HepG2 (cell line): ENCODE results near the gene KNG1. TPM values are rescaled to one million over a fixed set of nuclear protein-coding genes. Genes with fewer than 3 reads are reported as not detected.
A peak's percentile ranks its signal among the peaks of the same experiment; 100 is the strongest.

Experiments
- ADNP ChIP-seq: sonication (generic); formaldehyde crosslinking; IDR thresholded peaks from 2 replicates; pipeline ENCODE4 v1.4.0; 2020; ENCODE audit warnings: missing genetic modification reagents
- AGO2 ChIP-seq: fragments of 200-400 bp; formaldehyde crosslinking; optimal IDR thresholded peaks from 2 replicates; pipeline ENCODE3; 2017; ENCODE audit warnings: mild to moderate bottlenecking, low read depth, low read length, moderate library complexity
- DR1 ChIP-seq: sonication (generic); formaldehyde crosslinking; IDR thresholded peaks from 2 replicates; pipeline ENCODE4 v1.8.0; 2021; ENCODE audit warnings: mild to moderate bottlenecking, missing genetic modification reagents, inconsistent platforms
- FOXK2 ChIP-seq: fragments of 450-650 bp; IDR thresholded peaks from 2 replicates; pipeline ENCODE4 v1.6.1; 2016
- HHEX ChIP-seq: IDR thresholded peaks from 2 replicates; pipeline ENCODE4 v1.6.1; 2016; ENCODE audit warnings: control low read depth
- KMT2B ChIP-seq: IDR thresholded peaks from 2 replicates; pipeline ENCODE4 v1.6.1; 2016; ENCODE audit warnings: missing genetic modification reagents, missing compliant biosample characterization
- MAFF ChIP-seq: IDR thresholded peaks from 2 replicates; pipeline ENCODE4 v1.6.1; 2011; ENCODE audit warnings: low read depth, low read length, improper control_type of control experiment
- MED13 ChIP-seq: sonication (generic); formaldehyde crosslinking; IDR thresholded peaks from 2 replicates; pipeline ENCODE4 v1.5.0; 2020; ENCODE audit warnings: missing genetic modification reagents
- XRCC5 ChIP-seq: fragments of 200-400 bp; formaldehyde crosslinking; optimal IDR thresholded peaks from 2 replicates; pipeline ENCODE3; 2017; ENCODE audit warnings: mild to moderate bottlenecking, low read length
- YEATS4 ChIP-seq: sonication (generic); formaldehyde crosslinking; IDR thresholded peaks from 2 replicates; pipeline ENCODE4 v1.4.0; 2020; ENCODE audit warnings: missing genetic modification reagents, borderline replicate concordance
- ZIK1 ChIP-seq: sonication (generic); formaldehyde crosslinking; IDR thresholded peaks from 2 replicates; pipeline ENCODE4 v1.5.0; 2020; ENCODE audit warnings: mild to moderate bottlenecking, low read depth, missing genetic modification reagents, borderline replicate concordance
- ZKSCAN8 ChIP-seq: IDR thresholded peaks from 2 replicates; pipeline ENCODE4 v1.6.1; 2016; ENCODE audit warnings: borderline replicate concordance, missing genetic modification reagents, missing compliant biosample characterization
- ZNF10 ChIP-seq: sonication (generic); formaldehyde crosslinking; IDR thresholded peaks from 2 replicates; pipeline ENCODE4 v1.4.0; 2020; ENCODE audit warnings: mild to moderate bottlenecking, low read depth, missing genetic modification reagents, borderline replicate concordance
- ZNF280B ChIP-seq: sonication (generic); formaldehyde crosslinking; IDR thresholded peaks from 2 replicates; pipeline ENCODE4 v1.5.0; 2020; ENCODE audit warnings: missing genetic modification reagents, mild to moderate bottlenecking, borderline replicate concordance
- ZNF318 ChIP-seq: sonication (generic); formaldehyde crosslinking; IDR thresholded peaks from 2 replicates; pipeline ENCODE4 v1.4.0; 2020; ENCODE audit warnings: mild to moderate bottlenecking, missing genetic modification reagents
- ZNF335 ChIP-seq: sonication (generic); formaldehyde crosslinking; IDR thresholded peaks from 2 replicates; pipeline ENCODE4 v1.4.0; 2020; ENCODE audit warnings: missing genetic modification reagents
- ZNF354B ChIP-seq: sonication (generic); formaldehyde crosslinking; IDR thresholded peaks from 2 replicates; pipeline ENCODE4 v1.8.0; 2022; ENCODE audit warnings: mild to moderate bottlenecking, missing genetic modification reagents
- ZNF44 ChIP-seq: sonication (generic); formaldehyde crosslinking; IDR thresholded peaks from 2 replicates; pipeline ENCODE4 v1.5.1; 2020; ENCODE audit warnings: mild to moderate bottlenecking, missing genetic modification reagents
- ZNF644 ChIP-seq: IDR thresholded peaks from 2 replicates; pipeline ENCODE4 v1.6.1; 2016; ENCODE audit warnings: low read depth
- ZNF75D ChIP-seq: sonication (generic); formaldehyde crosslinking; IDR thresholded peaks from 2 replicates; pipeline ENCODE4 v1.8.1; 2023; ENCODE audit warnings: missing genetic modification reagents, mild to moderate bottlenecking, borderline replicate concordance
- polyA plus RNA-seq, 8 experiments: library from polyadenylated mRNA; depleted of rRNA in 3 of 8; stranded (reverse) in 7 of 8; unstranded in 1 of 8; fragments of >200 nt; fragmentation: Illumina TruSeq in 4 of 8; extraction: Trizol in 4 of 8; gene quantifications; 2 replicates each; pipeline versions ENCODE4 v1.2.1 to v1.2.3, GENCODE V29; 2011 to 2016; ENCODE audit warnings: low read depth in 4 of 8, missing spikeins in 1 of 8, mixed read lengths in 1 of 8; ENCODE audit not compliant: insufficient read depth in 1 of 8
- total RNA-seq, 5 experiments: library from RNA; depleted of rRNA; stranded (reverse); fragments of >200 nt; fragmentation: Illumina TruSeq; extraction: Trizol; gene quantifications; 2 replicates each; pipeline ENCODE4 v1.2.3, GENCODE V29; 2016; ENCODE audit warnings: low read depth in 1 of 5
- TF ChIP-seq, protein P1 (sequence below): sonication (generic); formaldehyde crosslinking; IDR thresholded peaks from 2 replicates; pipeline ENCODE4 v1.8.1; 2023; ENCODE audit warnings: mild to moderate bottlenecking, inconsistent platforms, moderate library complexity, missing genetic modification reagents, borderline replicate concordance

The KNG1 gene
- total and polyA plus RNA-seq, 2 of the 13 experiments (the other 11 are each of a cell fraction or from before 2014, with no cell fraction given), result 6.5 to 7.0 TPM

- TF ChIP-seq ZNF10 (CRISPR knock-in tag) (no peak), ADNP (no peak), DR1 (CRISPR knock-in tag) (no peak), MAFF (no peak), ZNF354B (no peak), ZNF44 (no peak), ZNF644 (CRISPR knock-in tag) (peak; percentile 52), YEATS4 (CRISPR knock-in tag) (no peak), MED13 (CRISPR knock-in tag) (no peak), ZNF318 (CRISPR knock-in tag) (no peak), AGO2 (no peak), HHEX (no peak), ZNF280B (CRISPR knock-in tag) (no peak), ZNF335 (peak; percentile 22; the same call in 1 of the 2 replicates), XRCC5 (no peak), ZNF75D (CRISPR knock-in tag) (no peak), FOXK2 (no peak), ZKSCAN8 (CRISPR knock-in tag) (no peak), KMT2B (CRISPR knock-in tag) (0 out of 2 replicates have a peak, but pooled peaks have one; percentile 38), ZIK1 (no peak)
- TF ChIP-seq, protein P1, sequence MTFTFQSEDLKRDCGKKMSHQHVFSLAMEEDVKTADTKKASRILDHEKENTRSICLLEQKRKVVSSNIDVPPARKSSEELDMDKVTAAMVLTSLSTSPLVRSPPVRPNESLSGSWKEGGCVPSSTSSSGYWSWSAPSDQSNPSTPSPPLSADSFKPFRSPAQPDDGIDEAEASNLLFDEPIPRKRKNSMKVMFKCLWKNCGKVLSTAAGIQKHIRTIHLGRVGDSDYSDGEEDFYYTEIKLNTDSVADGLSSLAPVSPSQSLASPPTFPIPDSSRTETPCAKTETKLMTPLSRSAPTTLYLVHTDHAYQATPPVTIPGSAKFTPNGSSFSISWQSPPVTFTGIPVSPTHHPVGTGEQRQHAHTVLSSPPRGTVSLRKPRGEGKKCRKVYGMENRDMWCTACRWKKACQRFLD (CRISPR knock-in tag), result no peak
These were observed 28.8 kb downstream of the KNG1 start (continued) for GRCh38 chr3:186746008-186746407.
